ENCODE measurements around the gene TEX38. TPM values are rescaled to one million over a fixed set of nuclear protein-coding genes. Genes with fewer than 3 reads are reported as not detected.
"Not testable (repeated sequence)": the region's sequence is repeated elsewhere in the genome, so short reads cannot be mapped to it uniquely, and the experiment has no call there.

The TEX38 gene
- total RNA-seq, 3 donors from 2014 or later (not counting 1 experiment from before 2014, with no cell fraction given), result 0.26 to 0.75 TPM; not detected in 1

DNA sequence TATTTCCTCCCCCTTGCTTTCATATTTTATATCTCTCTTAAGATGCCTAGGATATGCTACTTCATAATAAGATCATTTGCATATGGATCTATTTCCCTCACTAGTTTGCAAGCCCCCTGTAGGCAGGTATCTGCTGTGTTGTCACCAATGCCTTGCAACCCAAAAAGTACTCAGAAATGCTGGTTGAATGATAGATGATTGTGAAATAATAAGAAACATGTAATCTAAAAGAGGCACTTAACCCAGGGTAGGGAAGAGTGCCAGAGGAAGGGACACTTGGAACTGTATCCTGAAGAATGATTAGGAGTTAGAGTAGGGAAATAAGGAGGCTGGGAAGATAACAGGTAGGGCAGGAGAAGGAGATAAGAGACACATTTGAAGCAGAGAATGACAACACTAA, 15.8 kb upstream of the TEX38 start:
- H3K27me3 Mint-ChIP-seq (ENCODE audit: low read depth in 2 of 2), result no peaks in the 10 kb centered on the region
- no peak overlapping the region for H3K27ac Mint-ChIP-seq
- DNase-seq, result no peak
- peaks cover 31% of the 10 kb centered on the region for H3K36me3 ChIP-seq (ENCODE audit: control insufficient read depth, insufficient read depth, low read length)
- H3K9me3 ChIP-seq (ENCODE audit: control insufficient read depth, insufficient read depth, low read length), result no peaks in the 10 kb centered on the region
- no peak for ATAC-seq
- H3K27me3 ChIP-seq (ENCODE audit: control insufficient read depth, insufficient read depth, low read length), result no peaks in the 10 kb centered on the region
- no peak overlapping the region for H3K4me3 ChIP-seq (ENCODE audit: low read length)
- TF ChIP-seq CTCF (IDR thresholded peaks at IDR 0.05), result no peak
- intact Hi-C loops (cut with micrococcal nuclease), result no loop called here
- no peak overlapping the region for H3K4me3 Mint-ChIP-seq
- H3K9me3 Mint-ChIP-seq, result peaks cover 3% of the 10 kb centered on the region in 2 donors
- H3K27ac ChIP-seq (ENCODE audit: low read length), result no peak overlapping the region
- no peaks in the 10 kb centered on the region for H3K4me1 ChIP-seq (ENCODE audit: control insufficient read depth, insufficient read depth, low read length)
- no peaks in the 10 kb centered on the region for H3K4me1 Mint-ChIP-seq
- peaks cover 9% of the 10 kb centered on the region for H3K36me3 Mint-ChIP-seq

- Mint-ChIP-seq H3K4me3 (no peak overlapping the region), H3K27me3 (ENCODE audit: low read depth in 2 of 2) (no peaks in the 10 kb centered on the region), H3K9me3 (peaks cover 3% of the 10 kb centered on the region in 2 donors), H3K27ac (no peak overlapping the region), H3K36me3 (peaks cover 7% of the 10 kb centered on the region), H3K4me1 (no peaks in the 10 kb centered on the region)
- Histone ChIP-seq H3K36me3 (ENCODE audit: control insufficient read depth, insufficient read depth, low read length) (peaks cover 31% of the 10 kb centered on the region), H3K9me3 (ENCODE audit: control insufficient read depth, insufficient read depth, low read length) (no peaks in the 10 kb centered on the region), H3K4me3 (ENCODE audit: low read length) (no peak overlapping the region), H3K27ac (ENCODE audit: low read length) (no peak overlapping the region), H3K27me3 (ENCODE audit: control insufficient read depth, insufficient read depth, low read length) (no peaks in the 10 kb centered on the region), H3K4me1 (ENCODE audit: control insufficient read depth, insufficient read depth, low read length) (no peaks in the 10 kb centered on the region)
- TF ChIP-seq CTCF (IDR thresholded peaks at IDR 0.05), result no peak
- 92% methylated on average over 2 of the region's 2 CpGs for WGBS (ENCODE audit: insufficient coverage)
- ATAC-seq (no peak), DNase-seq (no peak)
- intact Hi-C loops (cut with micrococcal nuclease), result no loop called here
Observed at GRCh38 chr1:46656643-46657042, 15.0 kb upstream of the TEX38 start.

GRCh38 chr1:46657775-46658174, 13.9 kb upstream of the TEX38 start:
- Mint-ChIP-seq H3K9me3 (peaks cover 3% of the 10 kb centered on the region in 2 donors), H3K27ac (no peak overlapping the region), H3K36me3 (peaks cover 7% of the 10 kb centered on the region), H3K4me1 (no peaks in the 10 kb centered on the region), H3K27me3 (ENCODE audit: low read depth in 2 of 2) (no peaks in the 10 kb centered on the region), H3K4me3 (no peak overlapping the region)
- peaks cover 29% of the 10 kb centered on the region for H3K36me3 ChIP-seq (ENCODE audit: control insufficient read depth, insufficient read depth, low read length)
- TF ChIP-seq CTCF (IDR thresholded peaks at IDR 0.05), result no peak
- DNase-seq (no peak), ATAC-seq (no peak)
- H3K27ac ChIP-seq (ENCODE audit: low read length), result no peak overlapping the region
- H3K27me3 ChIP-seq (ENCODE audit: control insufficient read depth, insufficient read depth, low read length), result no peaks in the 10 kb centered on the region
- H3K4me1 ChIP-seq (ENCODE audit: control insufficient read depth, insufficient read depth, low read length), result no peaks in the 10 kb centered on the region
- intact Hi-C loops (cut with micrococcal nuclease), result no loop called here
- WGBS (ENCODE audit: insufficient coverage), result 83% methylated on average over 1 of the region's 1 CpG
- no peak overlapping the region for H3K4me3 ChIP-seq (ENCODE audit: low read length)
- H3K9me3 ChIP-seq (ENCODE audit: control insufficient read depth, insufficient read depth, low read length), result no peaks in the 10 kb centered on the region

DNA sequence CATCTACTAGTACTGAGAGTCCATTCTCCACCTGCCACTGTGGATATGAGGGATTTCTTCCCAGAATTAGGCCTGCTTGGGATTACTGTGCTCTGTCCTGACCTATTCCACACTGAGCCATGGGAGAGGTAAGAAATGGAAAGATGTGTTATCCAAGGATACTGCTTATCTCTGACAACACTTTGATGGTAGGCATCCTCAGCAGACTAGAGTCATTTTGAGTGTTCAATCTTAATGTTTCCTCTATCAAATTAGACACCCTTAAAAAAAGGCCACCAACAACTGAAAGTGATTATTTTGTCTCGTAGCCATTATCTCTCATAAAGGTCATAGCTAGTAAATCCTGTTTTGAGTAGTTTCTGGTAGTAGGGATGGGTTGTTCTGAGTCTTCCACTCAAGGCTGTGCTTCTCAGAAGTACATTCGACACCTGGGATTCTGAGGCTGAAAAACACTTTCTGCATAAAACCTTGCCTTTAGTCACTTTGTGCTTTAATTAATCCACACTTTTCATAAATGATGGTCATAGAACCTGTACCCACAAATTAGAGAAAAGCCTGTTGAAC, 12.3 kb upstream of the TEX38 start:
- Histone ChIP-seq H3K27me3 (ENCODE audit: control insufficient read depth, insufficient read depth, low read length) (no peaks in the 10 kb centered on the region), H3K4me3 (ENCODE audit: low read length) (no peak overlapping the region), H3K9me3 (ENCODE audit: control insufficient read depth, insufficient read depth, low read length) (no peaks in the 10 kb centered on the region), H3K36me3 (ENCODE audit: control insufficient read depth, insufficient read depth, low read length) (peaks cover 29% of the 10 kb centered on the region), H3K4me1 (ENCODE audit: control insufficient read depth, insufficient read depth, low read length) (no peaks in the 10 kb centered on the region), H3K27ac (ENCODE audit: low read length) (no peak overlapping the region)
- H3K27me3 Mint-ChIP-seq (ENCODE audit: low read depth in 2 of 2), result no peaks in the 10 kb centered on the region
- ATAC-seq (no peak), DNase-seq (no peak)
- H3K9me3 Mint-ChIP-seq, result peaks cover 3% of the 10 kb centered on the region in 2 donors
- TF ChIP-seq CTCF (IDR thresholded peaks at IDR 0.05), result no peak
- 82% methylated on average over 2 of the region's 2 CpGs for WGBS (ENCODE audit: insufficient coverage)
- peaks cover 7% of the 10 kb centered on the region for H3K36me3 Mint-ChIP-seq
- no peaks in the 10 kb centered on the region for H3K4me1 Mint-ChIP-seq
- intact Hi-C loops (cut with micrococcal nuclease), result no loop called here
- no peak overlapping the region for H3K4me3 Mint-ChIP-seq
- no peak overlapping the region for H3K27ac Mint-ChIP-seq

GRCh38 chr1:46660116-46660515, 11.5 kb upstream of the TEX38 start:
- intact Hi-C loops (cut with micrococcal nuclease); H3K36me3 Mint-ChIP-seq; ATAC-seq; H3K9me3 ChIP-seq (ENCODE audit: control insufficient read depth, insufficient read depth, low read length); H3K4me1 Mint-ChIP-seq; H3K4me1 ChIP-seq (ENCODE audit: control insufficient read depth, insufficient read depth, low read length); H3K27ac Mint-ChIP-seq; H3K27ac ChIP-seq (ENCODE audit: low read length); H3K27me3 ChIP-seq (ENCODE audit: control insufficient read depth, insufficient read depth, low read length); DNase-seq; H3K9me3 Mint-ChIP-seq; H3K4me3 ChIP-seq (ENCODE audit: low read length); H3K4me3 Mint-ChIP-seq; H3K27me3 Mint-ChIP-seq (ENCODE audit: low read depth in 2 of 2): not testable (repeated sequence)
- 89% methylated on average over 5 of the region's 5 CpGs for WGBS (ENCODE audit: insufficient coverage)
- H3K36me3 ChIP-seq (ENCODE audit: control insufficient read depth, insufficient read depth, low read length), result peaks cover 33% of the 10 kb centered on the region

Data from natural killer cell (primary cell).